ACC112 (cell line): Measurements from ENCODE around the gene CHP1.
"Not testable (repeated sequence)": the region's sequence is repeated elsewhere in the genome, so short reads cannot be mapped to it uniquely, and the experiment has no call there.

Experiments used
- H2AFZ ChIP-seq: fragments of 200-600 bp; sonication (generic); one replicate; pipeline ENCODE4 v1.6.0; 2017; ENCODE audit warnings: antibody characterized with exemption, low read length; ENCODE audit not compliant: unreplicated experiment
- H3K27ac ChIP-seq: fragments of 200-600 bp; sonication (generic); 2 replicates; pipeline ENCODE4 v1.5.1; 2014; ENCODE audit warnings: low read depth, mild to moderate bottlenecking, antibody characterized with exemption, low read length, moderate library complexity
- H3K27me3 ChIP-seq: fragments of 200-600 bp; sonication (generic); 2 replicates; pipeline ENCODE4 v1.6.1; 2014; ENCODE audit warnings: mild to moderate bottlenecking, antibody characterized with exemption, low read length, moderate library complexity, mixed read lengths; ENCODE audit not compliant: insufficient read depth
- H3K36me3 ChIP-seq: fragments of 200-600 bp; sonication (generic); 2 replicates; pipeline ENCODE4 v1.6.1; 2016; ENCODE audit warnings: mild to moderate bottlenecking, antibody characterized with exemption, low read length, moderate library complexity, mixed read lengths; ENCODE audit not compliant: insufficient read depth
- H3K4me1 ChIP-seq: fragments of 200-600 bp; sonication (generic); one replicate; pipeline ENCODE4 v1.6.1; 2016; ENCODE audit warnings: low read length, mixed read lengths; ENCODE audit not compliant: insufficient read depth, unreplicated experiment, control insufficient read depth
- H3K4me3 ChIP-seq: fragments of 200-600 bp; sonication (generic); 2 replicates; pipeline ENCODE4 v1.5.1; 2014; ENCODE audit warnings: mild to moderate bottlenecking, low read depth, low read length
- H3K79me2 ChIP-seq: fragments of 200-600 bp; sonication (generic); one replicate; pipeline ENCODE4 v1.6.0; 2016; ENCODE audit warnings: low read length; ENCODE audit not compliant: control insufficient read depth, unreplicated experiment, insufficient read depth

Gene CHP1

DNA sequence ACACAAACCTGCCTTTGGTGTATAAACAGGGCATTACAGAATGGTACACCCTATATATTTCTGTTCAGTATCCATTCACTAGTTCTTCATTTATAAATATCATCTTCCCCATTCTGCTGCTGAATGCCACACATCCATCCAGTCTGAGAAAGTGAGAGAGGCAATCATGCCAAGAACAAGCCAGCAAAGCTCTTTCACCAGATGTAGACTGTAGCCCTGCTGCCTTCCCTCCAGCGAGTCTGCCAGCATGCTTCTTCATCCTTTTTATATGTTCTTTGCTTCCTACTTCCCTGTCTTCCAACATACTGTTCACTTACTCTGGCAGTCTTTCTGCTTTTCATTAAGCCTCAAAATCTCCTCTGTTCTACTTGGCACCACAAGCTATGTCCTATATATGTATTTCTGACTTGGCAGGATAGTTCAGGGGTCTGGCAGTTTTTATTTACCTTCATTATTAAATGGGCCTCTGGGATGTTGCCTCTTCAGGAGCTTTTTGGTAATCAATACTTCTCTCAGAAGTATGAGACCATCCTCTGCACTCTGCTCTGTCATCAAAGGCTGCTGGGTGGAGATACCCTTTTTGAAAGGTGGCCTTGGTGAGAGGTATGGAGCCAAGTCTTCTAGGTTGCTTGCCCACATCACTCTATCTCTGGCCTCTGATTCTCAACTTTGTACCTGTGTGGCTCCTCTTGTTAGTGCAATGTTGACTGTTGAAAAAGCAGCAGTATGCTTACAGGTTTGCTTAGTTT is 48.6 kb downstream of the CHP1 start:
- no peaks in the 10 kb centered on the region for H3K27me3 ChIP-seq
- no peak overlapping the region for H3K4me3 ChIP-seq
- H2AFZ ChIP-seq, result no peak overlapping the region
- H3K4me1 ChIP-seq, result peaks cover 18% of the 10 kb centered on the region
- H3K79me2 ChIP-seq, result peaks cover 9% of the 10 kb centered on the region
- no peak overlapping the region for H3K27ac ChIP-seq
- H3K36me3 ChIP-seq, result peaks cover 10% of the 10 kb centered on the region; the same call in 1 of the 2 replicates

DNA sequence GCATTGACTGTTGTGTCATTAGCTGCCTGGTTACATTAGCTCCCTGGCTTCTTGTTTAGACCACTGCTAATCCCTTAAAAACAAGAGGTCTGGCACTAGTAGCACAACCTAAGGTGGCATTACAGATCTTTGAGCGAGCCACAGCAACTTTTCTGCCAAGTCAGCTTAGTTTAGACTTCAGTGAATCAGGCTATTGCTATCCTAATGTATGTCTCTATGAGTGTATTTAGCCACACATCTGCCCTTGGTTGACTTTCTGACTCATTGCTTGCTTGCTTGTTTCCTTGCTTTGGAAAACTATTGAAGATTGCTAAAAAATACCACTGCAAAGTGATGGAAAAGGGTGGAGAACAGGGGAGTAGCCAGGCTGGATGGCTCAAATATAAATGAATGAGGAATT is 50.2 kb downstream of the CHP1 start:
- peaks cover 32% of the 10 kb centered on the region for H3K4me1 ChIP-seq
- no peak overlapping the region for H3K4me3 ChIP-seq
- peak overlapping the region; percentile 25 for H3K27ac ChIP-seq
- peaks cover 24% of the 10 kb centered on the region for H3K79me2 ChIP-seq
- no peak overlapping the region for H2AFZ ChIP-seq
- H3K36me3 ChIP-seq, result peaks cover 17% of the 10 kb centered on the region; the same call in 1 of the 2 replicates
- no peaks in the 10 kb centered on the region for H3K27me3 ChIP-seq

DNA sequence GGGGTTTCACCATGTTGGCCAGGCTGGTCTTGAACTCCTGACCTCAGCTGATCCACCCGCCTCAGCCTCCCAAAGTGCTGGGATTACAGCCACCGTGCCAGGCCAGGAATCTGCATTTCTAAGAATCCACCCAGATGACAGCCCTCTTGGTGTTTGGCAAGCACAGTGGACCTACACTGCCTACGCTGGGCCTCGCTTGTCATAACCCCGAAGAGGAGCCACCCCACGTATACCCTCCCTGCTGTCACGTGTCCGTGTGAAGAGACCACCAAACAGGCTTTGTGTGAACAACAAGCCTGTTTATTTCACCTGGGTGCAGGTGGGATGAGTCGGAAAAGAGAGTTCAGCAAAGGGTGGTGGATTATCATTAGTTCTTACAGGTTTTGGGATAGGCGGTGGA is 51.4 kb downstream of the CHP1 start:
- not testable (repeated sequence) for H3K27me3 ChIP-seq, H3K27ac ChIP-seq, H2AFZ ChIP-seq, H3K4me3 ChIP-seq
- peaks cover 44% of the 10 kb centered on the region for H3K4me1 ChIP-seq
- H3K36me3 ChIP-seq, result peaks cover 23% of the 10 kb centered on the region
- H3K79me2 ChIP-seq, result peaks cover 33% of the 10 kb centered on the region

DNA sequence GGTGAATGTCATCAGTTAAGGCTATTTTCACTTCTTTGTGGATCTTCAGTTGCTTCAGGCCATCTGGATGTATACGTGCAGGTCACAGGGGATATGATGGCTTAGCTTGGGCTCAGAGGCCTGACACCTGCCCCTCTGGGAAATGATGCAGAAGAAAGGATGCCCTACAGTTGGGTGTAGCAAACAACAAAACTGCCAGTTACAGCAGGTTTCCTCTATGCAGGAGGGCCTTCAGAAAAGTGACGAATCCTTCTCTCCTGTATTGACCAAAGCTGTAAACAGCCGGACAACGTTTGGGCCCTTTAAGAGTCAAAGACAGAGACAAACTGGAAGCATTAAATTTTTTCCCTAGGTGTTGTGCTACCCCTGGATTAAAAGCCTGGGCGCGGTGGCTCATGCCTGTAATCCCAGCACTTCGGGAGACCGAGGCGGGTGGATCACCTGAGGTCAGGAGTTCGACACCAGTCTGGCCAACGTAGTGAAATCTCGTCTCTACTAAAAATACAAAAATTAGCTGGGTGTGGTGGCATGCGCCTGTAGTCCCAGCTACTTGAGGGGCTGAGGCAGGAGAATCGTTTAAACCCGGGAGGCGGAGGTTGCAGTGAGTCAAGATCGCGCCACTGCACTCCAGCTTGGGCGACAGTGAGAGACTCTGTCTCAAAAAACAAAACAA is 52.0 kb downstream of the CHP1 start:
- Histone ChIP-seq H3K4me1 (peaks cover 44% of the 10 kb centered on the region), H3K27ac (peak overlapping the region; percentile 65), H3K4me3 (peak overlapping the region; percentile 96), H3K36me3 (peaks cover 27% of the 10 kb centered on the region), H3K79me2 (peaks cover 36% of the 10 kb centered on the region), H2AFZ (peak overlapping the region; percentile 77)
- H3K27me3 ChIP-seq, result not testable (repeated sequence)

DNA sequence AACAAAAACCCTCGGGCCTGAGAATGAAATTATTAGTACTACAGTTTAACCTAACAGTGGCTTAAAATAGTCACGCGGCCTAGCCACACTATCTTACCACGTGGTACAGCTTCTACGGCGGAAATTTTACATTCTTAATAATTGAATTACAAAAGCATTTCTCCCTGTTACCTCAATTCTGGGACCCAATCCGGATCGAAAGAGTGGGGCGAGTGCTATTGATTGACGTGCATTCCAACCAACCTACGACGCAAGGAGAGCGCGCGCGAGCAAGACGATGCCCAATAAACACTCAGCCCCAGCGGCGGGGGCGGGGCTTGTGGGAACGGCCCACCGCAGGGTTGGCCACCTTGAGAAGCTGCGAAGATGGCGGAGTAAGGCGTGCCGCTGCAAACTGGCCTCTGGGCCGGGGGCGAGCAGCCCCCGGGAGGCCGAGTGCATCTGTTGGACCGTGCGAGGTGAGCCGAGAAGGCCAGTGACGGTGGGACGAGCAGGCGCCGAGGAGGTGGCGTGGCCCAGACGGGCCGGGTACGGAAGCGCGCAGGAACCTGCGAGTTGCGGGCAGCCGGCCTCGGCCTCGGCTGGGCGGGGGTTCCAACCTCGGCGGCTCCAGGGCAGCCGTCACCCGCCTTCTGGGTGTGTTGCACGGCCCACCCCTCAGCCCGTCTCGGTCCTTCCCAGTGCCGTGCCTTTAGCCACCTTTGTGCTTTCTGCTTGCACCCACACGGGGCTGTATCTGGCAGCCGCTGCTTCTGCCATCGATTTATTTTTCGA is 52.8 kb downstream of the CHP1 start:
- Histone ChIP-seq H3K4me3 (peak overlapping the region; percentile 96), H2AFZ (peak overlapping the region; percentile 92), H3K27ac (peak overlapping the region; percentile 65), H3K4me1 (peaks cover 44% of the 10 kb centered on the region), H3K79me2 (peaks cover 43% of the 10 kb centered on the region), H3K36me3 (peaks cover 31% of the 10 kb centered on the region), H3K27me3 (no peaks in the 10 kb centered on the region)

DNA sequence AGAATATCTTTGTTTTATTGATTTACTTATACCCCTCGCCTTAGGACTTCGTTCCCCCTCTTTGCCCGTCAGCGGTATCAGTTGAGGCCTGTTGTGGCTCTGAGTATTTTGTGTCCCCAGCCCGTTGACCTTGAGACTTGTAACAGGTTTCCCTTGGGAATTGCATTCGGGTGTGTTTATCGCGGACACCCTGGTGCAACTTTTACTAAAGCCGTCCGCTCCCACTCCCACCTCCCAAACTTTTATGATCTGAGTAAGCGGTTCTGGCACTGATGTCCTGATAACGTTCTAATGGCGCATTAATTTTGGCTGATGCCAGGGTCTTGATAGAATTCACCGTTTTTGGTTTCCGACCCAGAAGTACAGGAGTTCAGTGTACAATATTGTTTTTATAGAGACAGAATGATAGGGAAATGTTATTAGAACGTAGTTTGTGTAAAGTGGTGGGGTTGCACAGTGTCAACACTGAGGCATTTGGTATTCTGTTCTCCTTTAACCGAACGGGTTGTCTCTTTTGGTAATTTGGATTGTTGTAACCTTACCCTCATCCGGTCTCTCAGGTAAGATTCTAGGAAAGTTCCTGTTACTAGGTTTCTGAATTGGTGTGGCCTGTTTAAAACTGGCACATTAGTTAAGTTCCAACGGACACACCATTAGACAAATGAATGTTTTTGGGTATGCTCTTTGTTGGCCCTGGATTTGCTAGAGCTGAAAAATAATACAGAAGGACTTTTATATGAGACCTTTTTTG is 53.5 kb downstream of the CHP1 start:
- Histone ChIP-seq H3K4me1 (peaks cover 44% of the 10 kb centered on the region), H3K4me3 (peak overlapping the region; percentile 96), H3K27me3 (no peaks in the 10 kb centered on the region), H3K27ac (peak overlapping the region; percentile 35), H3K79me2 (peaks cover 43% of the 10 kb centered on the region), H2AFZ (no peak overlapping the region), H3K36me3 (peaks cover 28% of the 10 kb centered on the region)

DNA sequence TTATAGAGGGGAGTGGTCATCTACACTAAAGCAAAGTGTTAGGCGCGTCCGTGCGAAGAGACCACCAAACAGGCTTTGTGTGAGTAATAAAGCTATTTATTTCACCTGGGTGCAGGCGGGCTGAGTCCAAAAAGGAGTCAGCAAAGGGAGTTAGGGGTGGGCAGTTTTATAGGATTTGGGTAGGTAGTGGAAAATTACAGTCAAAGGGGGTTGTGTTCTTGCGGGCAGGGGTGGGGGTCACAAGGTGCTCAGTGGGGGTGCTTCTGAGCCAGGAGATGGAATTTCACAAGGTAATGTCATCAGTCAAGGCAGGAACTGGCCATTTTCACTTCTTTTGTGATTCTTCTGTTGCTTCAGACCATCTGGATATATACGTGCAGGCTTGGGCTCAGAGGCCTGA is 54.2 kb downstream of the CHP1 start:
- Histone ChIP-seq H3K4me1 (peaks cover 44% of the 10 kb centered on the region), H3K27me3 (no peaks in the 10 kb centered on the region), H3K4me3 (peak overlapping the region; percentile 96), H3K27ac (no peak overlapping the region), H2AFZ (no peak overlapping the region), H3K36me3 (peaks cover 25% of the 10 kb centered on the region), H3K79me2 (peaks cover 43% of the 10 kb centered on the region)

DNA sequence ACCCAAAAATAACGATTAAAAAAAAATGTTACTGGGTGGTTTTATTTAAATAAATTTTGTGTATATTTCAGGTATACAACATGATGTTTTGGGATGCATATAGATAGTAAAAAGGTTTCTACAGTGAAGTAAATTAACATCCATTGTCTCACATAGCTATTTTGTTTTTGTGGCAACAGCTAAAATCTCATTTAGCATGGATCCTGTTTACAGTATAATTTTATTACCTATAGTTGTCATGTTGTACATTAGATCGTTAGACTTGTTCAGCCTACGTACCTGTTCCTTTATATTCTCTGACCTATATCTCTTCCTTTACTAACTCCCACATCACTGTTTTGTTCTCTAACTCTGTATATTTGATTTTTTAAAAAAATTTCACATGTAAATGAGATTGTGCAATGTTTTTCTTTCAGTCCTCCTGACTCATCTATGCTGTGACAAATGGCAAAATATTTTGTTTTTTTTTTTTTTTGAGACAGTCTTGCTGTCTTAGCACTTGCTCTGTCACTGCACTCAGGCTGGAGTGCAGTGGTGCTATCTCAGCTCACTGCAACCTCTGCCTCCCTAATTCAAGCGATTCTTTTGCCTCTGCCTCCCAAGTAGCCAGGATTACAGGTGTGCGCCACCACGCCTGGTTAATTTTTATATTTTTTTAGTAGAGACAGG is 55.7 kb downstream of the CHP1 start:
- no peak overlapping the region for H2AFZ ChIP-seq
- H3K4me3 ChIP-seq, result no peak overlapping the region
- H3K36me3 ChIP-seq, result peaks cover 25% of the 10 kb centered on the region
- peak overlapping the region; percentile 30 for H3K27ac ChIP-seq
- peaks cover 43% of the 10 kb centered on the region for H3K79me2 ChIP-seq
- peaks cover 36% of the 10 kb centered on the region for H3K4me1 ChIP-seq
- no peaks in the 10 kb centered on the region for H3K27me3 ChIP-seq

DNA sequence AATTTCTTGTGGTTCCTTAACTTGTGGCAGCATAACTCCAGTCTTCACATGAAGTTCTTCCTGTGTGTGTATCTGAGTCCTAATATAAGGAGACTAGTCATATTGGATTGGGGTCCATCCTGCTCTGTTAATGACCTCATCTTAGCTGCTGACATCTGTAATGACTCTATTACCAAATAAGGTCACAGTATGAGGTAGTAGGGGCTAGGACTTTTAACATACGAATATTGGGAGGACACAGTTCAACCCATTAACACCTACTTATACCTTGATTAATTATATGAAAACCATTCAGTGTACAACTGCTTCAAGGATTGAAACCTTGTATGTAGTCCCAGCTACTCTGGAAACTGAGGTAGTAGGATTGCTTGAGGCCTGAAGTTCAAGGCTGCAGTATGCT is 57.4 kb downstream of the CHP1 start:
- Histone ChIP-seq H3K36me3 (peaks cover 25% of the 10 kb centered on the region), H3K79me2 (peaks cover 43% of the 10 kb centered on the region), H3K27ac (no peak overlapping the region)

DNA sequence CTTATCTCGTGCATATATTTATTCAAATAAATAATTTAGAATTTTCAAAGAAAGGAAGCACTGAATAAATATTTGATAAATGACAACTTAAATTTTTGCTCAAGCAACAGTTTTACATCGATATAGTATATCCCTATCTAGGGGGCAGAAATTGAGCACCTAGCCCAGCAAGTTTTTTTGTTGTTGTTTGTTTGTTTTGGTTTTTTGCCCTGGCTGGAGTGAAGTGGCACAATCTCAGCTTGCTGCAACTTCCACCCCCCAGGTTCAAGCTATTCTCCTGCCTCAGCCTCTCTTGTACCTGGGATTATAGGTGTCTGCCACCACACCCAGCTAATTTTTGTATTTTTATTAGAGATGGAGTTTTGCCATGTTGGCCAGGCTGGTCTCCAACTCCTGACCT is 58.9 kb downstream of the CHP1 start:
- Histone ChIP-seq H3K27me3 (no peaks in the 10 kb centered on the region), H3K79me2 (peaks cover 32% of the 10 kb centered on the region), H3K27ac (no peak overlapping the region), H3K4me3 (no peak overlapping the region), H3K4me1 (peaks cover 25% of the 10 kb centered on the region), H3K36me3 (peaks cover 25% of the 10 kb centered on the region), H2AFZ (no peak overlapping the region)

More for the DNA sequence above, 57.4 kb downstream of the CHP1 start:
- peaks cover 26% of the 10 kb centered on the region for H3K4me1 ChIP-seq
- no peak overlapping the region for H3K4me3 ChIP-seq
- H2AFZ ChIP-seq, result no peak overlapping the region
- no peaks in the 10 kb centered on the region for H3K27me3 ChIP-seq
